HEK293 (cell line): ENCODE results near the gene ITPR3.

Experiments
- CTCF ChIA-PET: fragments of 350-600 bp; formaldehyde crosslinking; extraction: SDS; loops from one replicate; lab custom pipeline; 2021; ENCODE audit warnings: antibody characterized with exemption; lab: Yijun Ruan, JAX
- POLR2A ChIA-PET: fragments of 300-600 bp; formaldehyde crosslinking; extraction: SDS; loops from one replicate; lab custom pipeline; 2020; ENCODE audit warnings: antibody characterized with exemption, inconsistent platforms; lab: Yijun Ruan, JAX
- H3K27ac ChIP-seq: fragments of 200-500 bp; sonication (Bioruptor generic); 2 replicates; pipeline ENCODE4 v1.5.1; 2014; ENCODE audit warnings: low read depth, low read length, control low read depth, inconsistent platforms; ENCODE audit errors: extremely low read depth
- H3K36me3 ChIP-seq, 2 experiments: fragments of 200-500 bp in 1 of 2; sonication (Bioruptor generic) in 1 of 2; 1 replicate in 1 of 2; 2 replicates in 1 of 2; pipeline ENCODE4 v1.5.1; 2014 to 2017; ENCODE audit warnings: inconsistent platforms in 2 of 2, low read length in 2 of 2; ENCODE audit not compliant: control insufficient read depth in 2 of 2, insufficient read depth in 1 of 2
- H3K4me1 ChIP-seq: fragments of 200-500 bp; sonication (Bioruptor generic); 2 replicates; pipeline ENCODE4 v1.5.1; 2014; ENCODE audit warnings: mild to moderate bottlenecking, low read length, inconsistent platforms; ENCODE audit not compliant: control insufficient read depth, insufficient read depth
- H3K4me3 ChIP-seq: 2 replicates; pipeline ENCODE4 v1.5.1; 2011; ENCODE audit warnings: low read depth, mild to moderate bottlenecking, control low read depth, low read length, moderate library complexity
- H3K9me3 ChIP-seq: fragments of 200-500 bp; sonication (Bioruptor generic); 2 replicates; pipeline ENCODE4 v1.5.1; 2014; ENCODE audit warnings: low read depth, low read length, inconsistent platforms; ENCODE audit not compliant: control insufficient read depth, insufficient read depth
- EGR2 ChIP-seq: fragments of 450-650 bp; formaldehyde crosslinking; IDR thresholded peaks from 2 replicates; pipeline ENCODE4 v1.5.1; 2016; ENCODE audit warnings: low read depth, missing biosample characterization, missing genetic modification characterization
- GLIS1 ChIP-seq: fragments of 450-650 bp; formaldehyde crosslinking; IDR thresholded peaks from 2 replicates; pipeline ENCODE4 v1.5.1; 2016; ENCODE audit warnings: missing biosample characterization, missing genetic modification characterization
- IKZF3 ChIP-seq: fragments of 450-650 bp; IDR thresholded peaks from 2 replicates; pipeline ENCODE4 v1.5.0; 2018; ENCODE audit warnings: missing biosample characterization, mild to moderate bottlenecking, missing genetic modification characterization, moderate library complexity
- KLF10 ChIP-seq: fragments of 450-650 bp; IDR thresholded peaks from 2 replicates; pipeline ENCODE4 v1.5.1; 2018; ENCODE audit warnings: missing biosample characterization, mild to moderate bottlenecking, missing genetic modification characterization
- KLF17 ChIP-seq: fragments of 450-650 bp; formaldehyde crosslinking; IDR thresholded peaks from 2 replicates; pipeline ENCODE4 v1.5.1; 2016; ENCODE audit warnings: missing biosample characterization, missing genetic modification characterization
- MYNN ChIP-seq: fragments of 450-650 bp; formaldehyde crosslinking; IDR thresholded peaks from 2 replicates; pipeline ENCODE4 v1.5.1; 2016; ENCODE audit warnings: missing biosample characterization, missing genetic modification characterization, borderline replicate concordance
- ZBTB49 ChIP-seq: fragments of 450-650 bp; formaldehyde crosslinking; IDR thresholded peaks from 2 replicates; pipeline ENCODE4 v1.5.1; 2016; ENCODE audit warnings: missing biosample characterization, missing genetic modification characterization, low read depth
- ZFHX2 ChIP-seq: fragments of 450-650 bp; formaldehyde crosslinking; conservative IDR thresholded peaks from 2 replicates; pipeline ENCODE4 v1.5.1; 2016; ENCODE audit warnings: missing biosample characterization, missing genetic modification characterization
- ZFP3 ChIP-seq: fragments of 450-650 bp; formaldehyde crosslinking; IDR thresholded peaks from 2 replicates; pipeline ENCODE4 v1.5.1; 2016; ENCODE audit warnings: low read depth, missing biosample characterization, missing genetic modification characterization
- ZNF133 ChIP-seq: fragments of 450-650 bp; formaldehyde crosslinking; IDR thresholded peaks from 2 replicates; pipeline ENCODE4 v1.5.1; 2016; ENCODE audit warnings: missing biosample characterization, missing genetic modification characterization
- ZNF16 ChIP-seq: fragments of 450-650 bp; formaldehyde crosslinking; IDR thresholded peaks from 2 replicates; pipeline ENCODE4 v1.5.1; 2016; ENCODE audit warnings: low read depth, missing biosample characterization, missing genetic modification characterization
- ZNF302 ChIP-seq: fragments of 450-650 bp; formaldehyde crosslinking; IDR thresholded peaks from 2 replicates; pipeline ENCODE4 v1.5.1; 2016; ENCODE audit warnings: missing biosample characterization, missing genetic modification characterization, low read depth
- ZNF510 ChIP-seq: fragments of 450-650 bp; formaldehyde crosslinking; IDR thresholded peaks from 2 replicates; pipeline ENCODE4 v1.5.1; 2018; ENCODE audit warnings: mild to moderate bottlenecking, missing genetic modification characterization, missing biosample characterization; ENCODE audit not compliant: insufficient replicate concordance
- ZNF704 ChIP-seq: fragments of 450-650 bp; formaldehyde crosslinking; IDR thresholded peaks from 2 replicates; pipeline ENCODE4 v1.5.1; 2016; ENCODE audit warnings: missing biosample characterization, missing genetic modification characterization
- ZSCAN30 ChIP-seq: fragments of 450-650 bp; IDR thresholded peaks from 2 replicates; pipeline ENCODE4 v1.5.1; 2018; ENCODE audit warnings: missing biosample characterization, mild to moderate bottlenecking, missing genetic modification characterization, moderate library complexity
- TF ChIP-seq, protein P1 (sequence below): fragments of 450-650 bp; formaldehyde crosslinking; IDR thresholded peaks from 2 replicates; pipeline ENCODE4 v1.5.0; 2017; ENCODE audit warnings: missing biosample characterization, missing genetic modification characterization, borderline replicate concordance
- TF ChIP-seq, protein P2 (sequence below): fragments of 450-650 bp; formaldehyde crosslinking; IDR thresholded peaks from 2 replicates; pipeline ENCODE4 v1.5.1; 2016; ENCODE audit warnings: missing biosample characterization, missing genetic modification characterization

The ITPR3 gene

DNA sequence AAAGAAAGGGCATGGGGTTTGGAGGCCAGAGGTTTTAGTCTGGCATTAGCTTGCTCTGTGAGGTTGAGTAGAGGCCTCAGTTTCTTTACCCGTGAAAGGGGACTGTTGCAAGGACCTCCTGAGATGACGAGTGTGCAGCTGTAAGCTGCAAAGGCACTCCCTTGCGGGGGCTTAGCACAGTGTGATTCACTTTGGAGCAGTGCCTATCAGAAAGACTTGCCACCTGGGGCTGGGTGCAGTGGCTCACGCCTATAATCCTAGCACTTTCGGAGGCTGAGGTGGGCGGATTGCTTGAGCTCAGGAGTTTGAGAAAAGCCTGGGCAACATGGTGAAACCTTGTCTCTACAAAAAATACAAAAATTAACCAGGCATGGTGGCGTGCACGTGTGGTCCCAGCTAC, 33.6 kb upstream of the ITPR3 start:
- H3K27ac ChIP-seq: no peak overlapping the region
- CTCF ChIA-PET: interaction anchor here (0.7 to 4.8 kb wide), 12 partner anchors 8 to 567 kb away, joined by 3 to 93 read pairs (median 5); partner anchors contain the start of genes BAK1 and ITPR3
- TF ChIP-seq, protein P1, sequence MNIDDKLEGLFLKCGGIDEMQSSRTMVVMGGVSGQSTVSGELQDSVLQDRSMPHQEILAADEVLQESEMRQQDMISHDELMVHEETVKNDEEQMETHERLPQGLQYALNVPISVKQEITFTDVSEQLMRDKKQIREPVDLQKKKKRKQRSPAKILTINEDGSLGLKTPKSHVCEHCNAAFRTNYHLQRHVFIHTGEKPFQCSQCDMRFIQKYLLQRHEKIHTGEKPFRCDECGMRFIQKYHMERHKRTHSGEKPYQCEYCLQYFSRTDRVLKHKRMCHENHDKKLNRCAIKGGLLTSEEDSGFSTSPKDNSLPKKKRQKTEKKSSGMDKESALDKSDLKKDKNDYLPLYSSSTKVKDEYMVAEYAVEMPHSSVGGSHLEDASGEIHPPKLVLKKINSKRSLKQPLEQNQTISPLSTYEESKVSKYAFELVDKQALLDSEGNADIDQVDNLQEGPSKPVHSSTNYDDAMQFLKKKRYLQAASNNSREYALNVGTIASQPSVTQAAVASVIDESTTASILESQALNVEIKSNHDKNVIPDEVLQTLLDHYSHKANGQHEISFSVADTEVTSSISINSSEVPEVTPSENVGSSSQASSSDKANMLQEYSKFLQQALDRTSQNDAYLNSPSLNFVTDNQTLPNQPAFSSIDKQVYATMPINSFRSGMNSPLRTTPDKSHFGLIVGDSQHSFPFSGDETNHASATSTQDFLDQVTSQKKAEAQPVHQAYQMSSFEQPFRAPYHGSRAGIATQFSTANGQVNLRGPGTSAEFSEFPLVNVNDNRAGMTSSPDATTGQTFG (tag by site-specific recombination): no peak
- TF ChIP-seq ZFHX2 (tag by site-specific recombination): peak; percentile 56
- TF ChIP-seq ZNF510 (tag by site-specific recombination): no peak
- TF ChIP-seq ZSCAN30 (tag by site-specific recombination): no peak
- TF ChIP-seq EGR2 (tag by site-specific recombination): peak; percentile 34; the same call in 1 of the 2 replicates
- TF ChIP-seq, all 188 proteins: peak for 2
- H3K36me3 ChIP-seq: no peaks in the 10 kb centered on the region
- H3K4me3 ChIP-seq: no peak overlapping the region
- POLR2A ChIA-PET: interaction anchor here (0.6 to 1.9 kb wide), 2 partner anchors 46 to 118 kb away, joined by 3 to 4 read pairs; no protein-coding TSS in a partner anchor
- H3K4me1 ChIP-seq: no peaks in the 10 kb centered on the region; the same call in 1 of the 2 replicates
- no peaks in the 10 kb centered on the region for H3K9me3 ChIP-seq

DNA sequence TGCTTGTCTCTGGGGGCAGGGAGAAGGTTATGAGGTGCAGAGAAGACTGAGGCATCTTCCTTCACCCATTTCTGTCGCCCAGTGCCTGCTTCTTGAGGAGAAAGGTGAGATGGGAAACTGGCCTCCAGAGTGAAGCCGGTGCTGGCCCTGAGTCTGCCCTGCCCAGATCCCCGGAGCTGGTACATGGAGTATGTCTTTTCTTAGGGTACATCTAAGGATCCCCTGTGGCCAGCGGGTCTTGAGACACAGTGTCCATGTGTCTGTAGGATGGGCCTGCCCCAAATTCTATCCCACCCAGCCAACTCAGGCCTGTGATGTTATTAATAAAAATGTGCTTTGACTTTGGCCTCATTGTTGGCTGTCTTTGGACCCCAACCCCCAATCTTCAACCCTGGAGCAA, 32.2 kb upstream of the ITPR3 start:
- no peak overlapping the region for H3K4me3 ChIP-seq
- no peaks in the 10 kb centered on the region for H3K9me3 ChIP-seq
- no peak overlapping the region for H3K27ac ChIP-seq
- H3K36me3 ChIP-seq: no peaks in the 10 kb centered on the region
- ChIA-PET CTCF (interaction anchor here (0.8 to 4.8 kb wide), 2 partner anchors 84 to 113 kb away, joined by 3 to 93 read pairs; no protein-coding TSS in a partner anchor), POLR2A (interaction anchor here (1.5 kb wide), 1 partner anchor 9 kb away, joined by 3 read pairs; the partner anchor contains the start of gene BAK1)
- TF ChIP-seq ZNF704 (tag by site-specific recombination): no peak
- no peak for TF ChIP-seq ZNF302 (tag by site-specific recombination)
- TF ChIP-seq ZBTB49: no peak
- no peak for TF ChIP-seq KLF17 (tag by site-specific recombination)
- TF ChIP-seq, protein P2, sequence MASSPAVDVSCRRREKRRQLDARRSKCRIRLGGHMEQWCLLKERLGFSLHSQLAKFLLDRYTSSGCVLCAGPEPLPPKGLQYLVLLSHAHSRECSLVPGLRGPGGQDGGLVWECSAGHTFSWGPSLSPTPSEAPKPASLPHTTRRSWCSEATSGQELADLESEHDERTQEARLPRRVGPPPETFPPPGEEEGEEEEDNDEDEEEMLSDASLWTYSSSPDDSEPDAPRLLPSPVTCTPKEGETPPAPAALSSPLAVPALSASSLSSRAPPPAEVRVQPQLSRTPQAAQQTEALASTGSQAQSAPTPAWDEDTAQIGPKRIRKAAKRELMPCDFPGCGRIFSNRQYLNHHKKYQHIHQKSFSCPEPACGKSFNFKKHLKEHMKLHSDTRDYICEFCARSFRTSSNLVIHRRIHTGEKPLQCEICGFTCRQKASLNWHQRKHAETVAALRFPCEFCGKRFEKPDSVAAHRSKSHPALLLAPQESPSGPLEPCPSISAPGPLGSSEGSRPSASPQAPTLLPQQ: no peak
- TF ChIP-seq ZNF16: no peak
- TF ChIP-seq ZFP3: no peak
- TF ChIP-seq KLF10: no peak
- TF ChIP-seq MYNN (tag by site-specific recombination): no peak
- no peak for TF ChIP-seq ZNF133 (tag by site-specific recombination)
- no peak for TF ChIP-seq IKZF3 (tag by site-specific recombination)
- no peak for TF ChIP-seq GLIS1
- H3K4me1 ChIP-seq: no peaks in the 10 kb centered on the region; the same call in 1 of the 2 replicates
